ENCODE results near the gene OR52M1. TPM values are rescaled to one million over a fixed set of nuclear protein-coding genes. Genes with fewer than 3 reads are reported as not detected.
"Not testable (repeated sequence)": the region's sequence is repeated elsewhere in the genome, so short reads cannot be mapped to it uniquely, and the experiment has no call there.

The OR52M1 gene, protein sequence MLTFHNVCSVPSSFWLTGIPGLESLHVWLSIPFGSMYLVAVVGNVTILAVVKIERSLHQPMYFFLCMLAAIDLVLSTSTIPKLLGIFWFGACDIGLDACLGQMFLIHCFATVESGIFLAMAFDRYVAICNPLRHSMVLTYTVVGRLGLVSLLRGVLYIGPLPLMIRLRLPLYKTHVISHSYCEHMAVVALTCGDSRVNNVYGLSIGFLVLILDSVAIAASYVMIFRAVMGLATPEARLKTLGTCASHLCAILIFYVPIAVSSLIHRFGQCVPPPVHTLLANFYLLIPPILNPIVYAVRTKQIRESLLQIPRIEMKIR
- polyA plus RNA-seq (2013, experiment 1 of 2; ENCODE audit: insufficient read length): not detected
- not detected for polyA plus RNA-seq (2013, experiment 2 of 2; ENCODE audit: insufficient read length)

DNA sequence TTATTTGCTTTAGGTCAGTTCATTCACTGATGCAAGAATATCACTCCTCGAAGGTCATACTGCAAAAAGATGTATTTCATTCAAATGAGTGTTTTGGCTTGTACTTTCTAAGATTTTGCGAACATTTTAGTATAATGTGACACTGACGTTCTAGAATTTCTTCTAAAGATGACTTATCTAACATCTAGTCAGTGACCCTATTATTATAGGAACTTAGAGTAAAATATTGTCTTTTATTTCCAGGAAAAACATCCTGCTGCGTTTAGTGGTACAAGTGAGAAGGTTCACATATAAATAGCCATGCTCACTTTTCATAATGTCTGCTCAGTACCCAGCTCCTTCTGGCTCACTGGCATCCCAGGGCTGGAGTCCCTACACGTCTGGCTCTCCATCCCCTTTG, at the start of gene OR52M1:
OR52M1 (plus strand) TSS at position 301 of the 400 bp plus-strand sequence; CDS start at position 301, 0 bp downstream.
- no peak for DNase-seq

DNA sequence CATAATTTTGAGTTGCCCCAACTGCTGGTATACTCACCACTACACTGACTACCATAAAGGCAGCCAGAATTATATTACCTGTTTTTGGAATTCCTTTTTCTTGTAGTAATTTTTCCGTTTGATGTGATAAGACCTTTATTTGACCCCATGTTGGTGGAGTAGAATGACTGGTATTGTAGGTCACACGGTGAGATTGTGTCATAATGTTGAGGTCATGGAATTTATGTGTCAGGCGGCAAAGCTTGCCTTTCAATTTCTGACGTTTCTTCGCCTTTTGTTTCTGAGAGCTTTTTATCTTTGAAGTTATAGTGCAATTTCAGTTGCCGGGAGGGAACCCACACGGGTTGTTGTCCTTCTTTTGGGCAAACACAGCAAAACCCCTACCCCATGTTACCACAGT, 49.5 kb upstream of the OR52M1 start:
- no peak for DNase-seq

DNA sequence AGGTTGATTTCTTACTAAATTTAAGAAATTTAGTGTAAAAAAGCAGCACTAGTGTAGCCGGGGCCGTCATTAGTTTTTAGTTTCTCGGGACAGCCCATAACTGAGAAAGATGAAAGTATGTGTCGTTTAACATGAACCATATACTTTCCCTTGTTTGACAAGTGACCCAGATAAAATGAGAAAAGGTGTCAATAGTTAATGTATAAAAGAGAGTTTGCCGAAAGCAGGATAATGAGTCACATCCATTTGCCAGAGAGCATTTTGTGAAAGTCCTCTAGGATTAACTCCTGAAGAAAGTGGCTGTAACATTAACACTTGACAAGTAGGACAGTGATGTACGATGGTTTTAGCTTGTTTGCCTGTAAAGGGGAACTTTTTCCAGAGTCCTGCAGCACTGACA, 49.0 kb upstream of the OR52M1 start:
- no peak for DNase-seq

DNA sequence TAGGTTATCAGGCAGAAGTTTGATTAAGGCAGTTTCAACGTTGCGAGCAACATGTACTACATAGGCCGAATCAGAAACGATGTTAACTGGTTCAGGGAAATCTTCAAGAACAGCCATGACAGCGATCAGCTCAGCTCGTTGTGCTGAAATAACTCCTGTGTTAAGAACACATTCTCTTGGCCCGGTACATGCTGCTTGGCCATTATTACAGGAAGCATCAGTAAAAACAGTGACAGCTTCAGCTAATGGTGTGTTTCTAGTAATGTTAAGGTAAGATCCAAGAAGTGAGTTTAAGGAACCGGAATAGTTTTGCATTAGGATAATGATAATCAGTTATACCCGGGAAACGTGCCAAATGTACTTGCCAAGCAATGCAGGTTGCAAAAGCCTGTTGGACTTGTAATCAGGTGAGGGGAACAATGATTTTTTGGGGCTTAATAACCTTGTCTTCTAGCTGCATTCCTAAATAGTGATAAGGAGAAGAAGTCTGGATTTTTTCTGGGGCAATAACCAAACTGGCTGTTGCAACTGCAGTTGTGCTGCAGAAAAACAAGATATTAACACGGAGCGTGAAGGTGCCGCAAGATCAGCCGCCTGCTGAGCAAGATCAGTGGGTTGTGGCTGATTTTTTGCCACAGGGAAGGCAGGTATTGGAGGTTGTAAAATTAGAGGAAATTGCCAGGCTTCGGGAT, 48.3 kb upstream of the OR52M1 start:
- DNase-seq: no peak

DNA sequence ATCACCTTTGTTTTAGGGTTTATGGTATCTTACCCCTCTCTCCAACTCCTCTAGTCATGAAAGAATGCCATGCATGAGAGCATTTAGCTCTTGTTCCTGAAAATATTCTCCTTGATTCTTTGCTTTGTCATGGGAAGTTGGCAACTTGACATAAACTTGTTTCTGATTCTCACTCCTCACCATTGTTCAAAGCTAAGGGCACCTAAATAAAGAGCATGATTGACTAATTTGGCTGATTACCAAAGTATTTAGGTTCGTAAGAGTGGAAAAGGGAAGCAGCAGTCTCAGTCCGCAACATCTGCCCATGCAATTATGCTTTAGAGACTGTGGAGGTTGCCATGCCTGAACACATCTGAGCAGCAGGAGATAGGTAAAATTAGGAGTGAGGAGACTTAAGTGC, 36.1 kb upstream of the OR52M1 start:
- DNase-seq: no peak

DNA sequence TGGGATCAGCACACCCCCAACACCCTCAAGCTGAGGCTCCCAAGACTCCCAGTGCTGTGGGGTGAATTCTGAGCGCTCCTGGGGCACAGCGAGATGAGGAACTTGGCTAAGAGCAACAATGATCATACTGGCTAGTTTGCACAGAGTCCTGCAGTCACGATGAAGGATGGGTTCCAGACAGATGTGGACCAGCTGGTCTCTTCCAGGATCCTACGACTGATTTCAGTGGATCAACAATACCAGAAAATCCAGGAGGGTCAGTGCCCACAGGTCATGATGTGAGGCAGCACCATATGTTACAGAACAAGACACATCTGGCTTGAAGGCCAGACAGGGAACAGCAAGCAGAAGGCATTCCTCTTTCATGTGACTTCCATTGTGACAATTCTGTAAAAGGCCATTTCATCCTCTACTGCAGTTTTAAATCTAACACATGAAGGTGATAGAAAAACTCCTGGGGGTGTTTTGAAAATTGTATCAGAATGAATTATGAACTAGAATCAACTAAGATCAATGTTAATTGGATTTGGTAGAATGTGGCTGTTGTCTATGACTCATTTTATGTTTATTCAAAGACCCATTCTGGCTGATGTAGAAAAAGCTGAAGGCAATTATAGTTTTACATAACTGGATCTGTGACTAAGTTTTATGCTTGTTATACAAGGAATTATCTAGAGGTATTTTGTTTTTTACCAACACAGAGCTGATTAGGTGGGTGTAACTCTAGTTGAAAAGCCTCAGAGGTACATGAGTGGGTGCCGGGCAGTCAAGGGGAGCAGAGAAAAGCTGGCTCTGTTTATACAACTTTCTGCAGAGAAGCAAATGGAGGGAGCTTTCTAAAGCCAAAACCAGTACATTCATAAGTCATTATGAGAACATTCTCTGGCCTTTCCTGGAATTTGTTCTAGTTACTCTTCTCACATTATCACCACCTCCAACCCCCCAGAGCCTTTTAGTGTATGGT, 33.4 kb upstream of the OR52M1 start:
- DNase-seq: no peak

DNA sequence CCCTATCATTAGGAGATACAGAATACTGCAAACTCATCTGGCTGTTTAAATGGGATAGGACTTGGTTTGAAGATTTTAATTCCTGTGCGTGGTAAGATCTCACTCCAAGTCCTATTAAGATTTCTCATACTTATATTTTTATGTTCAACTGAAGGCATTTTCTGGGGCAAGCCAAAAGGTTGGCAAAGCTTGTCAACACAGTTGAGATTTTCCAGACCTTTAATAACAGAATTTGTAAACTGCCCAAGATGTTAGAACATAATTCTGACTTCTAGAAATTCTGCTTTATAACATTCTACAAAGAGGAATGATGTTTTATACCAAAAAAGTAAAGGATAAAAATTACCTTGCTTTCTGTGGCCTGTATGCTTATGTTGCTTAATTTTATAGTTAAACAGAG, 30.8 kb upstream of the OR52M1 start:
- no peak for DNase-seq

DNA sequence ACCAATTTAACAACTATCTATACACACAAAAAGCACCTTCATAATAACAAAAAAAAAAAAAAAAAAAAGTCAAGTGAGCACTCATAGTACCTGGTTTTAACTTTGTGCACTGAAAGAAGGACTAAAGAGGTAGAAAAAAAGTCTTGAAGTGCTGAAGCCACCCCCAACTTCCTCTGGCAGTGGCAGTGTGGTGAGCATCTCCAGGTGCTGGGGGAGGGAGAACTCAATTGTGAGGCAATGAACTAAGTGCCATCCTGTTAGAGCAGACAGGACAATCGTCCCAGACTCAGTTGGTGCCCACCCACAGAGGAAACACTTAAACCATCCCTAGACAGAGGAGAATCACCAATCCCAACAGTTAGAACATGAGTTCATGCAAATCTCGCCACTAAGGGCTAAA, 22.7 kb upstream of the OR52M1 start:
- DNase-seq: no peak

DNA sequence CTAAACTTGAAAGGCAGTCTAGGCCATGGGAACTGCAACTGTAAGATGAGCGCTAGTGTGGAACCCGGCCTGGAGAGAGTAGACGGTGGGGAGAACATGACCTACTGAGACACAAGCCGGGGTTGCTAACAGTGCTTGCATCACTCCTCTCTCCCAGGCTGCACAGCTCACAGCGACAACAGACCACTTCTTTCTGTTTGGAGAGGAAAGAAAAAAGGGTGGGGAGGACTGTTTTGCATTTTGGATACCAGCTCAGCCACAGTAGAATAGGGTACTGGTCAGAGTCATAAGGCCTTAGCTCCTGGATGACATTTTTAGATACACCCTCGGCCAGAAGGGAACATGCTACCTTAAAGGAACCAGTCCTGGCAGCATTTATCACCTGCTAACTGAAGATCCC, 22.2 kb upstream of the OR52M1 start:
- DNase-seq: no peak

DNA sequence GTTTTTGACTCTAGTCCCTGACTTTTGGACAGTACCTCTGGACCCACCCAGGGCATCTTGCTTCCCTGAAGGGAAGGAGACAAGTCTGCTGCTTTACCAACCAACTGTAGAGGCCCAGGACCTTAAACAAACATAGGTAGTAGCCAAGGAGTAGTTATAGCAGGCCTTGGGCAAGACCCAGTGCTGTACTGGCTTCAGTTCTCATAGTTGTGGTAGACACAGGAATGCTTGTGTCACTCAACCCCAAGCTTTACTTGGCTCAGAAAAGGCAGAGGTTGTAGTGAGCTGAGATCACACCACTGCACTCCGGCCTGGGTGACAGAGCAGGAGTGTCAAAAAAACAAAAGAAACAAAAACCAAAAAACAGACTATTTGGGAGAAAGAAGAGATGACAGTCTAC, 21.3 kb upstream of the OR52M1 start:
- DNase-seq: no peak

DNA sequence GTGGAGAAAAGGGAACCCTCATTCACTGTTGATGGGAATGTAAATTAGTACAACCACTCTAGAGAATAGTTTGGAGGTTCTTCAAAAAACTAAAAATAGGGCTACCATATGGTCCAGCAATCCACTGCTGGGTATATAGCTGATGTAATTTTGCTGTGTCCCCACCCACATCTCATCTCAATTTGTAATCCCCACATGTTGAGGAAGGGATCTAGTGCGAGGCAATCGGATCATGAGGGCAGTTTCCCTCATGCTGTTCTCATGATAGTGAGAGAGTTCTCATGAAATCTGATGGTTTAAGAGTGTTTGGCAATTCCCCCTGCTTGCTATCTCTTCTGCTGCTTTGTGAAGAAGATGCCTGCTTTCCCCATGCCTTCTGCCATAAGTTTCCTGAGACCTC, 17.1 kb upstream of the OR52M1 start:
- DNase-seq: no peak

DNA sequence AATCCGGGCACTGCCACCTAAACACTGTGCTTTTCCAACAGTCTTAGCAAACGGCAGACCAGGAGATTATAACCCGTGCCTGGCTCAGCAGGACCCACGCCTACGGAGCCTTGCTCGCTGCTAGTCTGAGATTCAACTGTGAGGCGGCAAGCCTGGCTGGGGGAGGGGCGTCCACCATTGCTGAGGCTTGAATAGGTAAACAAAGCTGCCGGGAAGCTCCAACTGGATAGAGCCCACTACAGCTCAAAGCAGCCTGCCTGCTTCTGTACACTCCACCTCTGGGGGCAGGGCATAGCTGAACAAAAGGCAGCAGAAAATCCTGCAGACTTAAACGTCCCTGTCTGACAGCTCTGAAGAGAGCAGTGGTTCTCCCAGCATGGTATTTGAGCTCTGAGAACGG, 13.3 kb upstream of the OR52M1 start:
- DNase-seq: not testable (repeated sequence)

DNA sequence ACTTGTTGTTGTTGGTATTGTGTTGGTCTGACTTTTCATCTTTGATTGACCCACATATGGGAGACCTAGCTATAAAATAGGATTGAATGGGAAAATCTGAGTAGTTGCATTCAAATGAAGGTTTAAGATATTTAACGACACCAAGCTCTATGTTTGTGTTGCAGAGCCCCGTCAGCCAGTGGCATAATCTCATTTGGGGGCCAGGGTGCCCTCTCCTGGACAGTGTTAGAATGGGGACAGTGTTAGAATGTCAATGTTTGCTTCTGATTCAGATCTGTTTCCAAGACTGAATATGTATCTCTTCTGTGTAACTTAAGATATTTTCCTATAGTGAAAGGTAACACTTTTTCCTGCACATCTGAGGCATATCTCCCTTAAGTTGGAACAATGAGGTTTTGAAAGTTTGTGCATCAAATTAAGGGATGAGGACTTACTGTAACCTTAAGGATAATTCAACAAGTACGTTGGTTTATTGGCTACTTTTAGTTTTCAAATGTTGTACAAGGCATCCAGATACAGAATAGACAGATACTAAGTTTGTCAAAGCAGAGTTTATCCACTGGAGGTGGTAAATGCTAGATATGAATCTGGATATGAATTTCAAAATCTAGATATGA, 5.3 kb upstream of the OR52M1 start:
- peak; percentile 18 for DNase-seq

DNA sequence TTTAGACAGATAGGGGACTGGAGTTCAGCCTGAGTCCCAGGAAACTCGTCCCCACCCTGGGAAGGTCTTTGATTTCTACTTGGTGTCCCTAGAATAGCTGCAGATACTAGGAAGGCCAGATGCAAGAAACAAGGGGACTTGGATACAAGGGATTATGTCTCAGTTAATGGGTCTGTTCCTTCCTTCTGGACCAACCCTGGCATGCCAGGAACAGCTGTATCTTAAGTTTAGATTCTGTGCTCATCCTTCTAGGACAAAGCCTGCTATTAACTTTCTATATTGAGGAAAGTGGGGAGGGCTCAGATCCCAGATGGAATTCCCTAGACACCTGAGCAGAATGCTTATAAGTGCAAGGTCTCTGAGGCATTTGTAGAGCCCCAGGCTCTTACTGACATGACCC, 3.9 kb upstream of the OR52M1 start:
- no peak for DNase-seq

DNA sequence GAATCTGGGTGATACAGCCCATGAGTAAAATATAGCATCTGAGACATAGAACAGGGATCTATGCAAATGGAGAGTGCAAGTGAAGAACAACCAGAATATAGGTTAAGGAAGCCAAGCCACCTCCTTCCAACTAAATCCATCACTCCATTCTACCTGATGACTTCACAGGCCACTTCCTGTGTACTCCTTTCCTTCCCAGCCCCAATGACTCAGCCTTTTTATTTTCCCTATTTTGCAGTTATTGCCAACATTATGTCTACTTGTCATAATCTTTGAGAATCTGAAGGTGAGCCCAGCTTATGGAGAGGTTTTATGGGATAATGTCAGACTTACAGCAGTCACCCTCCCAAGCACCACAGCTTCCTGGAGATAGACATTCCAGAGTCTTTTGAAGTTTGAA, 1.4 kb upstream of the OR52M1 start:
- DNase-seq: no peak

DNA sequence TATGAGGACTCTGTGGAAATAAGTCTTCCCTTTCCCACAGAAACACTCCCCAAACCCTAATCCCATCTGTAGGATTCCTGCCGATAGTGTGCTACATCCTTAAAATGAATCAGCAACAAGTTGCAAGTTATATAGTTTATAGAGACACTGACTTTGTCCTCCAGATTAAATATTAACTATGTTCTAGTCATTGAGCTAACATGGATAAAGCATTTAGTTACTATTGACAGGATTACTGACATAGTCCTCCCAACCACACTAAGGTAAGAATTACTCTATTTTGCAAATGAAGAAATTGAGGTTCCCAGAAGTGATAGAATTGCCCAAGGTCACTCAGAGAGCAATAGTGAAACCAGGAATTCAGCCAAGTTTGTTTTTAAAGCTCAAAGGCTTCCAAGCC, 1.9 kb downstream of the OR52M1 start:
- DNase-seq: no peak

DNA sequence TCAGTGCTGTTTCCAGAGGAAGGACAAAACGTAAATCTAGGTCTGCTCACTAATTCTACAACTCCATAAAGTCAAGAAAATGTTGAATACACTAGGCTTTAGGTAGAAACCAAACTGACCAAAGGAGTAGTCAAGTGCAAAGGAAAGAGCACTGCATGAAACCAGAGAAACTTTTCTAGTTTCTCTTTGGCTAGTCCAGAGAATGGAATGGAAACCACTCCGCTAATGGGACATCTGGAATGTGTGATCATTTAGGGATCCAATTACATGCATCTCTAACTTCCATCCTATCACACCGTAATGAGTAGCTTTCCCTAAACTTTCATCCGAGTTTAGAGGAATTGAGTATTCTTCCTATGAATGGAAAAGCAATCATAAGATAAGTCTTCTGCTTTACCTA, 2.4 kb downstream of the OR52M1 start:
- no peak for DNase-seq

DNA sequence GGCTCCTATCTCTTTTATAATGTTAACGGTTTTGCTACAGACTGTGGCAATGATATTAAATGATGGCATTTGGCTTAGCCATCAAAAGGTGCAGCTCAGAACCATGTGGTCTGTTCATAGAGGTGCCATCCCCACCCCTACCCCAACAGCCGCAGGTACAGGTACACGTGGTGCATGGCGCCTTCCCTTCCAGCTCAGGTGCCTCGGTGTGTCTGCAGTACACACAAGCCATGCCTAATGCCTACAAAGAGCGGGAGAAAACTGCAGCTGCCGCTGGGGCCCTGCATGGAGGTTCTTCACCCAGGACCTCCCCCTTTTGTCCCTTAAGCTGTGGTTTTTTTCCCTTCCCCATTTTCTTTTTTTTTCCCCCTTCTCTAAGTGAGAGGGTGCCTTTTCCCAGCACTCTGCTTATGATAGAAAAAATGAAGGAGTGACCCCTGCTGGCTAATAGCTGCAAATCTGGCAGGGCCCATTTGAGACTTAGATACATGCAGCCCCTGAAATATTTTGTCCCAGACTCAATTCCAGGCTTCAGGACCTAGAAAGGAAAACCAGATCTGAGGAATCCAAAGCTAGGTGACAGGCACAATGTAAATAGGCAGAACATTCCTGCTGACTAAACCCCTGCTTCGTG, 6.5 kb downstream of the OR52M1 start:
- DNase-seq: no peak

DNA sequence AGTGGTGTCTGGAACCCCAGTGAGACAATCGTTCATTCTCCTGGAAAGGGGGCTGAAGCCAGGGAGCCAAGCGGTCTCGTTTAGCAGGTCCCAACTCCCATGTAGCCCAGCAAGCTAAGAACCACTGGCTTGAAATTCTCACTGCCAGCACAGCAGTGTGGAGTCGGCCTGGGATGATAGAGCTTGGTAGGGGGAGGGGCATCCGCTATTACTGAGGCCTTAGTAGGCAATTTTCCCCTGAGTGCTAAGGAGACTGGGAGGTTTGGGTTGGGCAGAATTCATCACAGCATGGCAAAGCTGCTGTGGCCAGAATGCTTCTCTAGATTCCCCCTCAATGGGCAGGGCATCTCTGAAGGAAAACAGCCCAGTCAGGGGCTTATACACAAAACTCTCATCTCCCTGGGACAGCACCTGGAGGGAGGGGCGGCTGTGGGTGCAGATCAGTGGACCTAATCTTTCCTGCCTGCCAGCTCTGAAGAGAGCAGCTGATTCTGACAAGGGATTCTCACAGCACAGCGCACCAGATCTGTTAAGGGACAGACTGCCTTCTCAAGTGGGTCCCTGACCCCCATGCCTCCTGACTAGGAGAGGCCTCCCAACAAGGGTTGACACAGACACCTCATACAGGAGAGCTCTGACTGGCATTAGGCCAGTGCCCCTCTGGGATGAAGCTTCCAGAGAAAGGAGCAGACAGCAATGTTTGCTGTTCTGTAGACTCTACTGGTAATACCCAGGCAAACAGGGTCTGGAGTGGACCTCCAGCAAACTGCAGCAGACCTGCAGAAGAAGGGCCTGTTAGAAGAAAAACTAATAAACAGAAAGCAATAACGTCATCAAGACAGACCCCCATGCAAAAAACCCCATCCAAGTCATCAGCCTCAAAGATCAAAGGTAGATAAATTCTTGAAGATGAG, 14.8 kb downstream of the OR52M1 start:
- no peak for DNase-seq

DNA sequence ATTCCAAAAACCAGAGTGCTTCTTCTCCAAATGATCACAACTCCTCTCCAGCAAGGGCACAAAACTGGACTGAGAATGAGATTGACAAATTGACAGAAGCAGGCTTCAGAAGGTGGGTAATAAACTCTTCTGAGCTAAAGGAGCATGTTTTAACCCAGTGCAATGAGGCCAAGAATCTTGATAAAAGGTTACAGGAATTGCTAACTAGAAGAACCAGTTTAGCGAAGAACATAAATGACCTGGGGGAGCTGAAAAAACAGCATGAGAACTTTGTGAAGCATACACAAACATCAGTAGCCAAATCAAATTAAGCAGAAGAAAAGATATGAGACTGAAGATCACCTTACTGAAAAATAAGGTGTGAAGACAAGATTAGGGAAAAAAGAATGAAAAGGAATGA, 15.5 kb downstream of the OR52M1 start:
- DNase-seq: no peak

DNA sequence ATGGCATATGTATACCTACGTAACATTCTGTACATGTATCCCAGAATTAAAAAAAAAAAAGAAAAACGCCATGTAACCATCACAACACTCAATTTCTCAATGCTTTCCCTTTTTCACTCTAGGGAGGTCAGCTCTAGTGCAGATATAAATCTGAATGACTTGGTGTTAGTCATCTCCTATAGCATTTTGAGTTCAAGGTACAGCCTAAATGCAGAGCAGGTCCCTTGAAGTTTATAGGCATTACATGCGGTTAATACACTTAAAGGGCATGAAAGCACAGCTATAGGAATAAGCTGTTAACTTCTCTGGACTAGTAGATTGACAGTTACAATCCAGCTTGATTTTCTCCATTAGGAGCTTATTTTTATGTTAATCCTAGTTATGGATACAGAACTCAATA, 20.4 kb downstream of the OR52M1 start:
- DNase-seq: no peak
